NCI-H69 (cell line): ENCODE results near the gene FFAR1.
"Not testable (repeated sequence)": the region's sequence is repeated elsewhere in the genome, so short reads cannot be mapped to it uniquely, and the experiment has no call there.

Source experiments
- DNase-seq: peaks from one replicate; lab custom pipeline; 2025; lab: John Stamatoyannopoulos, UW

The FFAR1 gene

DNA sequence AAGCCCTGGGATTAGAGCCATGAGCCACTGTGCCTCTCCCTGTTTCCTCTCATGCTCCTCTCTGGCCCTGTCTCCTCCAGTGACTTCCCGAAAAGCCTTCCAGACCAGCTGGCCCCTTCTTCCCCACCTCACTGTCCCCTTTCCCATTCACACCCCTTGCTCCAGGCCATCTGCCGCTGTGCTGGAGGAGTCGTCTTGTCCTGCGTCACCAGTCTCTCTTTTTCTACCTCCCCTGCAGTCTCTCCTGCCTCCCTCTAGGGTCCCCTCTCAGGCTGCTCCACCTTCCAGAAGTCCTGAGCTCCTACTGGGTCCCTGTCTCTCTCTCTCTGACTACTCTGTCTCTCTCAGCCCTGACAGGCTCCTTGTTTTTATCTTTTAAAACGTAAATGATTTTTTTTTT, 5.3 kb upstream of the FFAR1 start:
- peak; percentile 11 for DNase-seq

GRCh38 chr19:35344511-35345031, 3.1 kb upstream of the FFAR1 start:
- no peak for DNase-seq

DNA sequence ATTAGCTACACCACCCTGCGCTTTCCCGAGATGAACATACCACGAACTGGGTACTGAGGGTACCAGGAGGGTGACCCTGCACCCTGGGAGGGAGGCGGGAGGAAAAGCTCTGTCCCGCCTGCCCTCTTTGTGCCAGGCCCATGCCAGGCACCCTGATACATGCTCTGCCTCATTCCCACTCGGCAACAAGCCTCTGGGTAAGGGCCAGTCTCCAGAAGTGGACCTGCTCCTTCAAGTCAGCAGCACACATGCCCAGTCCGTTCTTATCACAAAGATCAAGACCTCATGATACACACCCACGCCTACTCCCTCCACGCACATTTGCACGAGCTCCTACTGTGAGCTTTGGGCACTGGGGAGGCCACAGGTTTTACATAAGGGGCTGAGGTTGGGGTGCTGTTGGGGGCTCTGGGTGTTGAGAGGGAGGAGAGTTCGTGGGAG, 2.0 kb upstream of the FFAR1 start:
- DNase-seq: no peak

GRCh38 chr19:35346193-35347052, 1.3 kb upstream of the FFAR1 start:
- DNase-seq: no peak

- no peak for DNase-seq
Observed at GRCh38 chr19:35347930-35348298, 212 bp downstream of the FFAR1 start.

GRCh38 chr19:35348911-35349611, 1.4 kb downstream of the FFAR1 start:
- DNase-seq: peak; percentile 11

- no peak for DNase-seq
Observed at GRCh38 chr19:35349614-35350521, 2.2 kb downstream of the FFAR1 start.

- DNase-seq: no peak
Observed at GRCh38 chr19:35350591-35350990, 2.9 kb downstream of the FFAR1 start.

DNA sequence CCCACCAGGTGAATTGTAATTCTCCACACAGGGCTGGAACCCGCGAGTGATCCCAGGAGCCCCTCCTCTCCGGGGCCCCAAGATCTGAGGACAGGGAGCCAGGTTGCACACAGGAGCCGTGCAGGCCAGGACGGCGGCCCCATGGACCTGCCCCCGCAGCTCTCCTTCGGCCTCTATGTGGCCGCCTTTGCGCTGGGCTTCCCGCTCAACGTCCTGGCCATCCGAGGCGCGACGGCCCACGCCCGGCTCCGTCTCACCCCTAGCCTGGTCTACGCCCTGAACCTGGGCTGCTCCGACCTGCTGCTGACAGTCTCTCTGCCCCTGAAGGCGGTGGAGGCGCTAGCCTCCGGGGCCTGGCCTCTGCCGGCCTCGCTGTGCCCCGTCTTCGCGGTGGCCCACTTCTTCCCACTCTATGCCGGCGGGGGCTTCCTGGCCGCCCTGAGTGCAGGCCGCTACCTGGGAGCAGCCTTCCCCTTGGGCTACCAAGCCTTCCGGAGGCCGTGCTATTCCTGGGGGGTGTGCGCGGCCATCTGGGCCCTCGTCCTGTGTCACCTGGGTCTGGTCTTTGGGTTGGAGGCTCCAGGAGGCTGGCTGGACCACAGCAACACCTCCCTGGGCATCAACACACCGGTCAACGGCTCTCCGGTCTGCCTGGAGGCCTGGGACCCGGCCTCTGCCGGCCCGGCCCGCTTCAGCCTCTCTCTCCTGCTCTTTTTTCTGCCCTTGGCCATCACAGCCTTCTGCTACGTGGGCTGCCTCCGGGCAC, 3.9 kb downstream of the FFAR1 start:
- DNase-seq: no peak

GRCh38 chr19:35352177-35352447, 4.4 kb downstream of the FFAR1 start:
- no peak for DNase-seq

GRCh38 chr19:35352448-35353304, 5.0 kb downstream of the FFAR1 start:
- DNase-seq: peak; percentile 75

- no peak for DNase-seq
Observed at GRCh38 chr19:35353635-35354034, 5.9 kb downstream of the FFAR1 start.

DNA sequence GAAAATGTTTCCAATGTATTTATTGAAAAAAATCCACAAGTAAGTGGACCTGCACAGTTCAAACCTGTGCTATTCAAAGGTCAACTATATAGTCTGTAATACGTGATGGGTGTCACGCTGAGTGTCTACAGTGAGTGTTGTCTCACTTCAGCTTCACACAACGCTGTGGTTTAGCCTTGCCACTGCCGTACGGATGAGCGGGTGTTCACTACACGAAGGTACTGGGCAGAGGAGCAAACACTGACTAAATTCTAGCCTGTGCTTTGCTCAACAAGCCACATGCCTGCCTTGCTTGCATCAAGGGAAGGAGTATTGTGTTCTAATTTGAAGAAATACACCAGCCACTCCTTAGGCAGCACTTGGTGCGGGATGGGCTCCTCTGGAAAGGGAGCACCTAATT, 7.2 kb downstream of the FFAR1 start:
- no peak for DNase-seq

DNA sequence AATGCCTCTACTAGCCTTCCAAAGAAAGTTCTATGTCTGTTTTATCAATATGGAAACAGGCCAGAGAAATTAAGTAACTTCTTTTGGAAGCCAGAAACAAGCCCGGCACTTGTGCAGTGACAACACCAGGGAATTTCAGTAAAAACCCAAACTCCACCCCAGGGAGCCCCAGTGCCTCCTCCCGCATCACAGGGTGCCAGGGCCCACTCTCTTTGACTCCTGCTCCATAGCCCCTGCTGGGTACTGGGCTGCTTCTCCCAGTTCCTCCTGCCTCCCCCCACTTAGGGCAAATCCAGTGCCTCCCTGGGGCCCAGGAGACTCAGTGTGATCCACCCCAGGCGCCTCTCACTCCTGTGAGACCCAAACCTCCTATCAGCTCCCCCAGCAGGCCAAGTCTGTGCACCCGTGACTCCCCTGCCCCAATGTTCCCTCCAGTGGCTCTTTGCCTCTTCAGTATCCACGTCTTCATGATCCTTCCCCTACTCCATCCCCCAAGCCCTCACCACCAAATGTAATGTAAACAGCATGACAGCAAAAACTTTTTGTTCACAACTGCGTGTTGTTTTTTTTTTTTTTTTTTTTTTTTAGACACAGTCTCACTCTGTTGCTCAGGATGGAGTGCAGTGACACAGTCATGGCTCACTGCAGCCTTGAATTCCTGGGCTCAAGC, 8.2 kb downstream of the FFAR1 start:
- DNase-seq: no peak

DNA sequence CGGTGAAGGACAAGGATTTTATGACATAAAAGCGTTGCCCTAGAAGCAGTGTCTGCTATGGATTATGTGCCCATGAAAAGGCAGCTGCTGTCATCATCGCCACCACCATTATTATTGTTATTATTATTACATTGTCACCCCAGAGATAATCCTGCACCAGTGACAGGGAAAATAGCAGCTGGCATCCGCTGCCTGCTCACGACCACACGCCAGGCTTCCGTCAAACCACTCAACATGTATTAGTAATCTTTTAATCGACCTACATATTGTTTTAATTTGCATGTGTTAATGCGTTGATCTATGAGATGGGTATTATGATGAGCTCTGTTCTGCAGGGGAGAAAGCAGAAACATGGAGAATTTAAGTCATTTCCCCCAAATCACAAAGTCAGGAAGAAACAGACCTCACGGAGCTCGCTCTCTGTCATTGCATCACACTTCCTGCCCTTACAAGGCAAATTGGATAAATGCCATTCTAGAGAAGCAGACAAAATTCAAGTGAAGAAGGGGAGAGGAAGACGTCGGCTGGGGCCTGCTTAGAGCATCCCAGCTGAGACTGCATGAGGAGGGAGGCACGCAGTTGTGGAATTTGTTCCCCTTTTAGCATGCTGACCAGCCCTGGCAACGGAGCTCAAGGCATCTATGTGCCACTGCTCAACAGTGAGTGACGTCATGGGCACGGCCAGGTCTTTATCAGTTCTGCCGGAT, 10.3 kb downstream of the FFAR1 start, which contains the start of gene FFAR3:
Gene FFAR3 (plus strand): TSS at position 594 of the 707 bp plus-strand sequence. CDS start 431 bp downstream, outside the sequence.
- no peak for DNase-seq

GRCh38 chr19:35358834-35359233, 11.1 kb downstream of the FFAR1 start:
- not testable (repeated sequence) for DNase-seq

DNA sequence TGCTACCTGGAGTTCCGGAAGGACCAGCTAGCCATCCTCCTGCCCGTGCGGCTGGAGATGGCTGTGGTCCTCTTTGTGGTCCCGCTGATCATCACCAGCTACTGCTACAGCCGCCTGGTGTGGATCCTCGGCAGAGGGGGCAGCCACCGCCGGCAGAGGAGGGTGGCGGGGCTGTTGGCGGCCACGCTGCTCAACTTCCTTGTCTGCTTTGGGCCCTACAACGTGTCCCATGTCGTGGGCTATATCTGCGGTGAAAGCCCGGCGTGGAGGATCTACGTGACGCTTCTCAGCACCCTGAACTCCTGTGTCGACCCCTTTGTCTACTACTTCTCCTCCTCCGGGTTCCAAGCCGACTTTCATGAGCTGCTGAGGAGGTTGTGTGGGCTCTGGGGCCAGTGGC, 11.7 kb downstream of the FFAR1 start:
- not testable (repeated sequence) for DNase-seq

- DNase-seq: not testable (repeated sequence)
Observed at GRCh38 chr19:35360081-35360480, 12.4 kb downstream of the FFAR1 start.

- no peak for DNase-seq
Observed at GRCh38 chr19:35360880-35361420, 13.2 kb downstream of the FFAR1 start.
